HepG2 (cell line): ENCODE data around the gene PACSIN1. TPM values are rescaled to one million over a fixed set of nuclear protein-coding genes. Genes with fewer than 3 reads are reported as not detected.

Experiments
- ATAC-seq: fragments of 200-7000 bp; cut with Tn5 transposase; 3 replicates; pipeline ENCODE4 v1.9.1; 2020; ENCODE audit warnings: mild to moderate bottlenecking, moderate library complexity
- BruUV-seq: library from RNA; stranded (reverse); fragments of 400-500 nt; replicated peaks from 2 replicates; lab custom pipeline; 2021; lab: Mats Ljungman, UMichigan
- CTCF ChIA-PET: fragments of 300-600 bp; formaldehyde crosslinking; extraction: SDS; loops from one replicate; lab custom pipeline; 2021; ENCODE audit warnings: low total read pairs, inconsistent platforms, low intra/inter-chr PET ratio; lab: Yijun Ruan, JAX
- POLR2A ChIA-PET: fragments of 350-600 bp; sonication (Branson Sonifier 250); formaldehyde crosslinking; loops from one replicate; lab custom pipeline; 2020; ENCODE audit warnings: antibody characterized with exemption, inconsistent platforms; lab: Yijun Ruan, JAX
- DNase-seq: peaks from one replicate; pipeline ENCODE4 v3.0.0-alpha.2; 2015; ENCODE audit warnings: low spot score
- FAIRE-seq: peaks from 3 replicates; lab custom pipeline; 2011; peaks lifted over from hg19 to GRCh38; lab: Jason Lieb, UNC
- H2AFZ ChIP-seq: one replicate; pipeline ENCODE4 v1.6.1; 2011; ENCODE audit warnings: low read length, inconsistent platforms
- H3K27ac ChIP-seq: fragments of 300-600 bp; 3 replicates; pipeline ENCODE4 v1.8.0; 2011; ENCODE audit warnings: mixed run types, mild to moderate bottlenecking, mixed read lengths, low read length, inconsistent platforms; ENCODE audit not compliant: insufficient read depth; ENCODE audit errors: extremely low read length
- H3K27me3 ChIP-seq, 2 experiments: fragments of 200-600 bp in 1 of 2; 2 replicates in 1 of 2; 3 replicates in 1 of 2; pipeline versions ENCODE4 v1.6.0 to v1.8.0; 2011; ENCODE audit warnings: low read length in 2 of 2, mild to moderate bottlenecking in 2 of 2, moderate library complexity in 2 of 2, inconsistent platforms in 1 of 2; ENCODE audit not compliant: insufficient read depth in 2 of 2, control insufficient read depth in 1 of 2
- H3K36me3 ChIP-seq, 2 experiments: fragments of 200-600 bp in 1 of 2; replicated peaks in 1 of 2; 2 replicates in 1 of 2; 3 replicates in 1 of 2; pipeline versions ENCODE4 v1.5.1 to v1.8.0; 2011; ENCODE audit warnings: low read length in 2 of 2, inconsistent platforms in 1 of 2; ENCODE audit not compliant: insufficient read depth in 2 of 2, control insufficient read depth in 1 of 2
- H3K4me1 ChIP-seq: 2 replicates; pipeline ENCODE4 v1.5.1; 2012; ENCODE audit warnings: low read length, inconsistent platforms; ENCODE audit not compliant: insufficient read depth
- H3K4me2 ChIP-seq: 2 replicates; pipeline ENCODE4 v1.6.0; 2011; ENCODE audit warnings: low read depth, low read length, inconsistent platforms
- H3K4me3 ChIP-seq, 3 experiments: fragments of 200-600 bp in 1 of 3; sonication (generic), shearing (Covaris generic) in 1 of 3; replicated peaks in 1 of 3; 2 replicates each; pipeline ENCODE4 v1.5.1; 2011 to 2016; ENCODE audit warnings: low read length in 3 of 3, inconsistent platforms in 2 of 3, low read depth in 2 of 3, mild to moderate bottlenecking in 2 of 3, control low read depth in 1 of 3, mixed read lengths in 1 of 3; ENCODE audit not compliant: insufficient read depth in 1 of 3
- H3K79me2 ChIP-seq: one replicate; pipeline ENCODE4 v1.6.1; 2011; ENCODE audit warnings: low read length, inconsistent platforms; ENCODE audit not compliant: insufficient read depth
- H3K9ac ChIP-seq: 2 replicates; pipeline ENCODE4 v1.6.0; 2011; ENCODE audit warnings: mild to moderate bottlenecking, low read depth, low read length, inconsistent platforms; ENCODE audit not compliant: insufficient read depth
- H3K9me3 ChIP-seq: 2 replicates; pipeline ENCODE4 v1.5.1; 2012; ENCODE audit warnings: mild to moderate bottlenecking, low read length
- H4K20me1 ChIP-seq: 2 replicates; pipeline ENCODE4 v1.6.0; 2011; ENCODE audit warnings: inconsistent platforms, mild to moderate bottlenecking, low read length, moderate library complexity; ENCODE audit not compliant: insufficient read depth
- DPF2 ChIP-seq: sonication (generic); formaldehyde crosslinking; IDR thresholded peaks from 2 replicates; pipeline ENCODE4 v1.4.0; 2020; ENCODE audit warnings: mild to moderate bottlenecking, low read depth, missing genetic modification reagents, borderline replicate concordance
- ERF ChIP-seq: IDR thresholded peaks from 2 replicates; pipeline ENCODE4 v1.6.1; 2018; ENCODE audit warnings: missing biosample characterization, missing genetic modification reagents
- IKZF4 ChIP-seq: sonication (generic); formaldehyde crosslinking; IDR thresholded peaks from 2 replicates; pipeline ENCODE4 v1.5.1; 2020; ENCODE audit warnings: borderline replicate concordance, mild to moderate bottlenecking, low read depth, missing genetic modification reagents; ENCODE audit errors: not compliant biosample characterization
- NR1H2 ChIP-seq: sonication (generic); formaldehyde crosslinking; IDR thresholded peaks from 2 replicates; pipeline ENCODE4 v1.8.1; 2022; ENCODE audit warnings: low read depth, missing genetic modification reagents, borderline replicate concordance
- U2AF2 ChIP-seq: fragments of 200-400 bp; formaldehyde crosslinking; IDR thresholded peaks from 2 replicates; pipeline ENCODE4 v1.6.1; 2017; ENCODE audit warnings: low read depth, mild to moderate bottlenecking, low read length
- ZKSCAN5 ChIP-seq: sonication (generic); formaldehyde crosslinking; IDR thresholded peaks from 2 replicates; pipeline ENCODE4 v1.5.1; 2020; ENCODE audit warnings: mild to moderate bottlenecking, missing genetic modification reagents
- ZNF430 ChIP-seq: sonication (generic); formaldehyde crosslinking; IDR thresholded peaks from 2 replicates; pipeline ENCODE4 v1.9.0; 2021; ENCODE audit warnings: mild to moderate bottlenecking, missing genetic modification reagents
- WGBS: methylation state at CpG from one replicate; pipeline ENCODE4 v1.1.6; 2017; ENCODE audit warnings: low lambda C conversion rate; 5-methylcytosine and 5-hydroxymethylcytosine counted together
- in situ Hi-C: cut with HindIII; loops from 2 replicates; pipeline ENCODE4 v1.10.0; 2017; ENCODE audit warnings: low pct_unique_long_range_greater_than_20kb; ENCODE audit not compliant: extremely low pct_ligation_motif_present
- intact Hi-C: fragments of 100-400 bp; cut with micrococcal nuclease; formaldehyde crosslinking; loops from one replicate; pipeline ENCODE4 v1.10.0; 2022; ENCODE audit not compliant: unreplicated experiment
- polyA plus RNA-seq, 8 experiments: library from polyadenylated mRNA; depleted of rRNA in 3 of 8; stranded (reverse) in 7 of 8; unstranded in 1 of 8; fragments of >200 nt; fragmentation: Illumina TruSeq in 4 of 8; extraction: Trizol in 4 of 8; gene quantifications; 2 replicates each; pipeline versions ENCODE4 v1.2.1 to v1.2.3, GENCODE V29; 2011 to 2016; ENCODE audit warnings: low read depth in 4 of 8, missing spikeins in 1 of 8, mixed read lengths in 1 of 8; ENCODE audit not compliant: insufficient read depth in 1 of 8
- total RNA-seq, 5 experiments: library from RNA; depleted of rRNA; stranded (reverse); fragments of >200 nt; fragmentation: Illumina TruSeq; extraction: Trizol; gene quantifications; 2 replicates each; pipeline ENCODE4 v1.2.3, GENCODE V29; 2016; ENCODE audit warnings: low read depth in 1 of 5
- TF ChIP-seq, protein P1 (sequence below): sonication (generic); formaldehyde crosslinking; IDR thresholded peaks from 2 replicates; pipeline ENCODE4 v1.5.0; 2020; ENCODE audit warnings: missing genetic modification reagents

PACSIN1 gene
- total and polyA plus RNA-seq, 2 of the 13 experiments (the other 11 are each of a cell fraction or from before 2014, with no cell fraction given) = not detected

GRCh38 chr6:34534656-34535055 is 68.8 kb downstream of the PACSIN1 start:
- DNase-seq = no peak
- in situ Hi-C loops (no loop called here), intact Hi-C loops (no loop called here)
- Histone ChIP-seq H2AFZ (no peak overlapping the region), H3K4me1 (peaks cover 8% of the 10 kb centered on the region; the same call in 1 of the 2 replicates), H3K4me3 (no peak overlapping the region), H3K9ac (no peak overlapping the region), H3K4me2 (no peak overlapping the region), H3K9me3 (no peaks in the 10 kb centered on the region), H3K79me2 (no peaks in the 10 kb centered on the region), H3K36me3 (no peaks in the 10 kb centered on the region)
- BruUV-seq = no TSS peak
- ChIA-PET POLR2A (no interaction called here), CTCF (no interaction called here)
- no peak for ATAC-seq
- FAIRE-seq = no peak
- WGBS = 30% methylated on average over 16 of the region's 16 CpGs
- TF ChIP-seq IKZF4 (CRISPR knock-in tag) (no peak), ZKSCAN5 (CRISPR knock-in tag) (no peak), NR1H2 (no peak), ZNF430 (CRISPR knock-in tag) (no peak), ERF (CRISPR knock-in tag) (no peak), U2AF2 (no peak)
- TF ChIP-seq, protein P1, sequence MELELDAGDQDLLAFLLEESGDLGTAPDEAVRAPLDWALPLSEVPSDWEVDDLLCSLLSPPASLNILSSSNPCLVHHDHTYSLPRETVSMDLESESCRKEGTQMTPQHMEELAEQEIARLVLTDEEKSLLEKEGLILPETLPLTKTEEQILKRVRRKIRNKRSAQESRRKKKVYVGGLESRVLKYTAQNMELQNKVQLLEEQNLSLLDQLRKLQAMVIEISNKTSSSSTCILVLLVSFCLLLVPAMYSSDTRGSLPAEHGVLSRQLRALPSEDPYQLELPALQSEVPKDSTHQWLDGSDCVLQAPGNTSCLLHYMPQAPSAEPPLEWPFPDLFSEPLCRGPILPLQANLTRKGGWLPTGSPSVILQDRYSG (CRISPR knock-in tag) = no peak
- TF ChIP-seq, all 625 proteins: peak for 0
- Histone ChIP-seq H3K27ac (no peak overlapping the region), H3K27me3 (peaks cover 18 to 61% of the 10 kb centered on the region in 2 experiments; a peak in 4 of 5 replicates), H4K20me1 (no peaks in the 10 kb centered on the region)

DNA sequence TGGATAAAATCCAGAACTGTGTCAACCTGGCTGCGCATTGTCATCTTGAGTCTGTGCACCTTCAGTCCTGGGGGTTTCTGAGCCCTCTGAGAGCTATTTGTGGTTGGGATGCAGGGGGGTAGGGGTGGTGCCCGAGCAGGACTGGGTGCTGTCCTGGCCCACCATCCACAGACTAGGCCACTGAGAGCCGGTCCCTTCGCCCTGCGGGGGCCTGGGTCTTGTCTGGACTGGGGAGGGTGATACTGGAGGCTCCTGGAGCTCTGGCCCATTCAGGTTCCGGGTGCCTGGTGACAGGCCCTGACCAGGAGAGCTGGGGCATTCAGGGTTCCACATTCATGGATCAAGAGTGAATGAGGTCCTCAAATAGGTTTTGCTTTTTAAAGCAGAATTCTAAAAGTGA is 69.3 kb downstream of the PACSIN1 start:
- CTCF ChIA-PET = no interaction called here
- no peak for DNase-seq
- no peak for TF ChIP-seq DPF2 (CRISPR knock-in tag)
- no peak overlapping the region for H2AFZ ChIP-seq
- 100% methylated on average over 1 of the region's 6 CpGs for WGBS
- H3K4me3 ChIP-seq = no peak overlapping the region
- no peak for ATAC-seq
- no peaks in the 10 kb centered on the region for H3K79me2 ChIP-seq
- no peaks in the 10 kb centered on the region for H3K36me3 ChIP-seq
- BruUV-seq = no TSS peak
- POLR2A ChIA-PET = no interaction called here
- H3K27me3 ChIP-seq = peaks cover 20 to 62% of the 10 kb centered on the region in 2 experiments; a peak in 4 of 5 replicates
- H3K9ac ChIP-seq = no peak overlapping the region
- no peaks in the 10 kb centered on the region for H4K20me1 ChIP-seq
- no peak overlapping the region for H3K4me2 ChIP-seq
- FAIRE-seq = no peak
- no peaks in the 10 kb centered on the region for H3K9me3 ChIP-seq
- peaks cover 3% of the 10 kb centered on the region; the same call in 1 of the 2 replicates for H3K4me1 ChIP-seq
- in situ Hi-C loops = no loop called here
- H3K27ac ChIP-seq = no peak overlapping the region
- intact Hi-C loops = no loop called here
